Thymus (tissue), 11 donors: ENCODE data around the gene KIF4B. TPM values are rescaled to one million over a fixed set of nuclear protein-coding genes. Genes with fewer than 3 reads are reported as not detected.
"Not testable (repeated sequence)": the region's sequence is repeated elsewhere in the genome, so short reads cannot be mapped to it uniquely, and the experiment has no call there.

Experiments used
- DNase-seq, 9 donors: peaks; one replicate each; pipeline ENCODE4 v3.0.0-alpha.2; 2013; ENCODE audit warnings: low spot score in 9 of 9, low read depth in 6 of 9, missing footprints in 1 of 9
- H3K27ac ChIP-seq, 2 donors: one replicate each; pipeline ENCODE4 v1.5.1; 2013; ENCODE audit warnings: control low read depth in 1 of 2, low read depth in 1 of 2, low read length in 1 of 2, mild to moderate bottlenecking in 1 of 2, moderate library complexity in 1 of 2
- H3K27me3 ChIP-seq, 2 donors: one replicate each; pipeline ENCODE4 v1.5.1; 2013; ENCODE audit warnings: low read length in 1 of 2; ENCODE audit not compliant: control insufficient read depth in 2 of 2, insufficient read depth in 1 of 2
- H3K36me3 ChIP-seq, 2 donors: one replicate each; pipeline ENCODE4 v1.5.1; 2013; ENCODE audit warnings: low read length in 1 of 2, mild to moderate bottlenecking in 1 of 2, moderate library complexity in 1 of 2; ENCODE audit not compliant: control insufficient read depth in 2 of 2, insufficient read depth in 2 of 2
- H3K4me1 ChIP-seq, 2 donors: one replicate each; pipeline ENCODE4 v1.5.1; 2013; ENCODE audit warnings: low read length in 2 of 2; ENCODE audit not compliant: control insufficient read depth in 2 of 2, insufficient read depth in 2 of 2
- H3K4me3 ChIP-seq, 2 donors: one replicate each; pipeline ENCODE4 v1.5.1; 2013; ENCODE audit warnings: low read length in 2 of 2, control low read depth in 1 of 2, mild to moderate bottlenecking in 1 of 2
- H3K9me3 ChIP-seq, 2 donors: one replicate each; pipeline ENCODE4 v1.5.1; 2013; ENCODE audit warnings: low read length in 1 of 2, mild to moderate bottlenecking in 1 of 2; ENCODE audit not compliant: control insufficient read depth in 2 of 2, insufficient read depth in 1 of 2
- WGBS: extraction: QIAGEN DNeasy Blood & Tissue Kit; methylation state at CpG from one replicate; pipeline ENCODE4 v1.1.7; 2013; 5-methylcytosine and 5-hydroxymethylcytosine counted together
- polyA plus RNA-seq: library from polyadenylated mRNA; stranded (reverse); fragments of 200-250 nt; gene quantifications from one replicate; pipeline ENCODE4 v1.2.3, GENCODE V29; 2013
- total RNA-seq: library from RNA; stranded (reverse); fragments of 120-200 nt; gene quantifications from one replicate; pipeline ENCODE4 v1.2.4, GENCODE V29; 2013
- donor health status: healthy.

KIF4B gene
- total and polyA plus RNA-seq, 2 donors, result 0.02 to 0.05 TPM

GRCh38 chr5:154997746-154998145 lies 15.8 kb upstream of the KIF4B start:
- WGBS, result 36% methylated on average over 5 of the region's 5 CpGs
- no peak for DNase-seq
- H3K27ac ChIP-seq, result no peak overlapping the region

GRCh38 chr5:154999865-155000264 lies 13.7 kb upstream of the KIF4B start:
- WGBS, result 86% methylated on average over 5 of the region's 5 CpGs
- no peak overlapping the region for H3K4me3 ChIP-seq
- H3K4me1 ChIP-seq, result no peaks in the 10 kb centered on the region
- no peak for DNase-seq
- no peaks in the 10 kb centered on the region for H3K9me3 ChIP-seq
- H3K27ac ChIP-seq, result no peak overlapping the region
- H3K27me3 ChIP-seq, result no peaks in the 10 kb centered on the region
- H3K36me3 ChIP-seq, result no peaks in the 10 kb centered on the region

More at GRCh38 chr5:154997746-154998145, 15.8 kb upstream of the KIF4B start:
- Histone ChIP-seq H3K9me3 (no peaks in the 10 kb centered on the region), H3K4me1 (no peaks in the 10 kb centered on the region), H3K4me3 (no peak overlapping the region), H3K27me3 (no peaks in the 10 kb centered on the region), H3K36me3 (no peaks in the 10 kb centered on the region)

- DNase-seq, result no peak
- Histone ChIP-seq H3K27ac (no peak overlapping the region), H3K4me3 (no peak overlapping the region), H3K9me3 (no peaks in the 10 kb centered on the region), H3K27me3 (no peaks in the 10 kb centered on the region), H3K36me3 (no peaks in the 10 kb centered on the region), H3K4me1 (no peaks in the 10 kb centered on the region)
- 94% methylated on average over 4 of the region's 4 CpGs for WGBS
Measured at GRCh38 chr5:155001523-155001922, 12.0 kb upstream of the KIF4B start.

- 89% methylated on average over 4 of the region's 4 CpGs for WGBS
- not testable (repeated sequence) for H3K36me3 ChIP-seq, DNase-seq, H3K27ac ChIP-seq, H3K4me1 ChIP-seq, H3K4me3 ChIP-seq, H3K27me3 ChIP-seq, H3K9me3 ChIP-seq
Measured at GRCh38 chr5:155002722-155003121, 10.8 kb upstream of the KIF4B start.

- Histone ChIP-seq H3K27me3 (no peaks in the 10 kb centered on the region), H3K4me1 (no peaks in the 10 kb centered on the region), H3K4me3 (no peak overlapping the region), H3K27ac (no peak overlapping the region), H3K36me3 (no peaks in the 10 kb centered on the region), H3K9me3 (no peaks in the 10 kb centered on the region)
- no peak for DNase-seq
- WGBS, result 85% methylated on average over 11 of the region's 11 CpGs
Measured at GRCh38 chr5:155004138-155004744, 9.3 kb upstream of the KIF4B start.

GRCh38 chr5:155006265-155006664 lies 7.3 kb upstream of the KIF4B start:
- DNase-seq, H3K27ac ChIP-seq, H3K9me3 ChIP-seq, H3K4me1 ChIP-seq, H3K36me3 ChIP-seq, H3K4me3 ChIP-seq, H3K27me3 ChIP-seq: not testable (repeated sequence)
- 90% methylated on average over 1 of the region's 1 CpG for WGBS

GRCh38 chr5:155008669-155009068 lies 4.9 kb upstream of the KIF4B start:
- H3K27ac ChIP-seq, result no peak overlapping the region
- no peaks in the 10 kb centered on the region for H3K36me3 ChIP-seq
- no peak overlapping the region for H3K4me3 ChIP-seq
- no peak for DNase-seq
- H3K9me3 ChIP-seq, result no peaks in the 10 kb centered on the region
- H3K4me1 ChIP-seq, result no peaks in the 10 kb centered on the region
- WGBS, result 95% methylated on average over 3 of the region's 3 CpGs
- no peaks in the 10 kb centered on the region for H3K27me3 ChIP-seq

- WGBS, result 96% methylated on average over 3 of the region's 3 CpGs
- no peak for DNase-seq
- Histone ChIP-seq H3K9me3 (no peaks in the 10 kb centered on the region), H3K27ac (no peak overlapping the region), H3K27me3 (no peaks in the 10 kb centered on the region), H3K36me3 (no peaks in the 10 kb centered on the region), H3K4me3 (no peak overlapping the region), H3K4me1 (no peaks in the 10 kb centered on the region)
Measured at GRCh38 chr5:155010881-155011280, 2.7 kb upstream of the KIF4B start.

GRCh38 chr5:155015239-155015638 lies 1.7 kb downstream of the KIF4B start:
- Histone ChIP-seq H3K27ac (no peak overlapping the region), H3K4me1 (no peaks in the 10 kb centered on the region), H3K36me3 (no peaks in the 10 kb centered on the region), H3K27me3 (no peaks in the 10 kb centered on the region), H3K4me3 (no peak overlapping the region), H3K9me3 (no peaks in the 10 kb centered on the region)
- WGBS, result 78% methylated on average over 6 of the region's 6 CpGs
- DNase-seq, result no peak

GRCh38 chr5:155017610-155018009 lies 4.1 kb downstream of the KIF4B start:
- Histone ChIP-seq H3K27ac (no peak overlapping the region), H3K36me3 (no peaks in the 10 kb centered on the region), H3K4me3 (no peak overlapping the region), H3K27me3 (no peaks in the 10 kb centered on the region), H3K9me3 (no peaks in the 10 kb centered on the region), H3K4me1 (no peaks in the 10 kb centered on the region)
- WGBS, result 87% methylated on average over 2 of the region's 2 CpGs
- no peak for DNase-seq
